HG03060 (cell line): Measurements from ENCODE around the gene ZNF503.

Source experiments
- ATAC-seq: cut with Tn5 transposase; IDR thresholded peaks from one replicate; pipeline ENCODE4 v1.9.1; 2021; ENCODE audit warnings: low read depth, moderate number of reproducible peaks; ENCODE audit not compliant: unreplicated experiment

Gene ZNF503

GRCh38 chr10:75401569-75402485 is at the start of gene ZNF503:
Gene ZNF503 (minus strand): TSS chr10:75401764. CDS start chr10:75401419, 345 bp downstream.
- ATAC-seq: no peak

DNA sequence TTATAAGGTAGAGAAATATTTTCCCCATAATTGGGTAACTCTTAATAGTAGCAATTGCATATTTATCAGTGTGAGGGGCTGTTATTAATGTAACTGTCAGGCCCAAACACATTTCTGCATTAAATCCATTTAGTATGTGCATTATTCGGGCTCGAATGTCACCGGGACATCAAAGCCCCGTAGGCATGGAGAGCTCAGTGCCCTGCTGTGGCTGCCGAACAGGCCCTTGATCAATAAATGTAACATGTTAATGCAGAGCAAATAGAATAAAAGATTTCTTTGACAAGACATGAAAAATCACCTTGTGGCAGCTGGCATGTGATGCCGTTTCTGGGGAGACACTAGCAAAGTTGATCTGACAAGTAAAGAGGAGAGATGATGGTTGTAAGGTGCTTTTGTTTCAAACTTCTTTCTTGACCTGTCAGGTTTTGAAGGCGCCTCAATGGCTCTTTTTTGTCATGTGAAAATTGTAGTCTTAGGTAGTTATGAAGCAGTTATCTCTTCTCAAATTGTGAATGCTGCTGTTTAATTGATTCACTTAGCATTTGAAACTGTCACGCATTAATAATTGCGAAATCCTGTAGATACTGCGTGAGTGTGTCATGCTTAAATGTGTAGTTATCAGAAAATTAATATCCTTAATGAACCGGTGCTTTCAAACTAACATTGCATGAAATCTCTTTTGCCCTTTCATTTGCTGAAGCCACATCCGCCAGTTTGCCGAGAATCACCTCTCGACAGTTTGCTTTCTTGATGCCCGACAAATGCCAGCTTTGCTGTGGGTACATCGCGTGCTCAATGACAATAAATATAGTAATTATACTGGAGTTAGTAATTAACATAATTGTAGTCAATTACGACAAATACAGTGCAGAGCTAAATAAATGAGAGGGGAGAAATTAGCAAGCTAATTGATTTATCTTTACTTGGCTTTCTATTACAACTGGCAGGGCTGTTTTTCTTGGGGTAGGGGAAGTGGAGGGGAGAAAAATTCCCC is 49.4 kb upstream of the ZNF503 start:
- no peak for ATAC-seq

DNA sequence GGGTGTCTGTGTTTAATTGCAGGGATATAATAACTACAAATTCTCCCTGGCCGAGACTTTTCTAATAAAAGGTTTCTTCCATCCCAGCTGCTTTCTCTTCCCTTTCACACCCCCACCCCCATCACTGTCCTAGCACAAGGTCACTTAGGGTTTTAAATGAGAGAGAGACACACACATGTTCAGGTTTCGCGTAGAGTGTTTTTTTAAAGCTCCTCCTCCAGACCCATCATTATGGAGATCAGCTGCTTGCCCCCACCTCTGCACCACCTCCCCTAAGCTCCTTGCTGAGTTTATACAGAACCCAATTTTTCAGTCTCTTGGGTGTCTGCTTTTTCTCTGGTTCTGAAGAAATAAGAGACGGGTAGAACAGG is 48.5 kb upstream of the ZNF503 start:
- ATAC-seq: no peak

- ATAC-seq: no peak
These were observed 48.0 kb upstream of the ZNF503 start for GRCh38 chr10:75449382-75450074.

DNA sequence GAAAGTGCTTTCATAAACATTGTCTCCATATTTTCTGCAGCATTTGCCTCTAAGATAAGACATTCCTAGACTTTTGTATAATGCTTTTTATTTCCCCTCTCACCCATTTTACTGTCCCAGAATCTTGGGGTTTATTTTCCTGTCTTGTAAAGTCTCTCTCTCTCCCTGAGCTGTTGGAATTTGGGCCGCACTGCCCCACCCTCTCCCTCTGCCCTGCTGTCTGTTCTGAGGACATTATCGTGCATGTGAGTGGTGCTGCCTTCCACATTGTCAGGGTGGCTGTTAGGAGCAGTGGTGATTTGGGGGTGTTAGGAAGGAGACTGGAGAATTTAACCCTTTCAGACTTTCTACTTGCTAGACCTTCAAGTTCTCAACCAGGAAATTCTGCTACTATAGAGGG is 46.6 kb upstream of the ZNF503 start:
- no peak for ATAC-seq

DNA sequence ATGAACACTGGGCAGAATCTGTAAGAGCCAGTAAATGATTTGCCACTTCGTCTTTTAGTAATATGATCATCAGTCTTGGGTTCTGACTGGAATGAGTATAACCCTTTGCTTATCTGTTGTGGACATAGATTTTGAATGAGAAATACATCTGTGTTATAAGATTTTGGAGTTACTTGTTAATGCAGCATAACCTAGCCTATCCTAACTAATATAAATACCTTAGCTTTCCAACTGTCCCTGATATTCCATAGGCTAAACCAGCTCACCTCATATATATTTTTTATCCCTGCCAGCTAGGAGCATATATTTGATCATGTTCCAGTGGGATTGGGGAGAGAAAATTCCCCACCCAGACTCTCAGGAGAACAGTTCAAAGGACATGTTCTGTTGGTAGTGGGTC is 44.9 kb upstream of the ZNF503 start:
- ATAC-seq: no peak

GRCh38 chr10:75444781-75445386 is 43.3 kb upstream of the ZNF503 start:
- ATAC-seq: no peak

DNA sequence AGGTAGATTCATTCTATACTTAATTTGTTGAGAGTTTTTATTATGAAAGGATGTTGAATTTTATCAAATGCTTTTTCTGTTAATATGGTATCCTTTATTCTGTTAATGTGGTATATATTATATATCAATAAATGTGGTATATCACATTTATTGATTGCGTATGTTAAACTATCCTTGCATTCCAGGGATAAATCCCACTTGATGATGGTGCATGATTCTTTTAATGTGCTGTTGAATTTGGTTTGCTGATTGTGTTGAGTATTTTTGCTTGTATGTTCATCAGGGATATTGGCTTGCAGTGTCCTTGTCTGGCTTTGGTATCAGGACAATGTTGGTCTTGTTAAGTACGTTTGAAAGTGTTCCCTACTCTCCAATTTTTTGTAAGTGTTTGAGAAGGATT is 41.8 kb upstream of the ZNF503 start:
- no peak for ATAC-seq

DNA sequence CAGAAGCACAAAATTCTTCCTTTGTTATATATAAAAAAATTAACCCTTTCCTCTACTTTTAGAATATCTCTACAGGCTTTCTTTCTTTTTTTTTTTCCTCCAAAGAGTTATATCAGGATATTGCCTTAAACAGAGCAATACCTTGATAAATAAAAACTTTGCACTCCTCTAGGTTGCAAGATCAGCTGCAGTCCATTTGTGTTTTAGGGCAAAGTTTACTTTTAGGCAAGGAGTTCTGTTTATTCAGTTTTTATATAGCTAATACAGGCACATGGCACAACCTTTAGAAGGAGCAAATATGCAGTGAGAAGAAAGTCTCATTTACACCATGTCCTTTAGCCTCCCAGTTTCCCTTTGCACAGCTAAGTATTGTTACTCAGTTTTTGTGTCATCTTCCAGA is 40.1 kb upstream of the ZNF503 start:
- ATAC-seq: no peak

DNA sequence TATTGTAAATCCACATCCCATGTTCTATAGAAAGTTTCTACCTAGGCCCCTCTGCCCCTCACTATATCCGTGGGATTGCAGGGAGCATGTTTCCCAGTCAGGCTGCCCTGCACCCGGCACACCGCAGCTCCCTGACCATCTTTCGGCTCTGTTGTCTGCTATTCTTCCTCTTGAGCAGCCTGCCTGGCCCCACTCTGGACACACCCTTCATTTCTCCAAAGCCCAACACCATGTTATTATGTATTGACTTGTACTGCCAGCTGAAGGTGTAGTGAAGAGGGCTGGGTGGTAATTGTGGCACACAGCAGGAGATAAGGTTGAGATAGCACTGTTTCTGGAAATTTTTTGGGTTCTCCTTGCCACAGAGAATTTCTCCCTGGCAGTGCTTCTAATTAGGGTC is 39.6 kb upstream of the ZNF503 start:
- no peak for ATAC-seq

GRCh38 chr10:75440271-75440793 is 38.8 kb upstream of the ZNF503 start:
- no peak for ATAC-seq

GRCh38 chr10:75439811-75440210 is 38.2 kb upstream of the ZNF503 start:
- no peak for ATAC-seq

DNA sequence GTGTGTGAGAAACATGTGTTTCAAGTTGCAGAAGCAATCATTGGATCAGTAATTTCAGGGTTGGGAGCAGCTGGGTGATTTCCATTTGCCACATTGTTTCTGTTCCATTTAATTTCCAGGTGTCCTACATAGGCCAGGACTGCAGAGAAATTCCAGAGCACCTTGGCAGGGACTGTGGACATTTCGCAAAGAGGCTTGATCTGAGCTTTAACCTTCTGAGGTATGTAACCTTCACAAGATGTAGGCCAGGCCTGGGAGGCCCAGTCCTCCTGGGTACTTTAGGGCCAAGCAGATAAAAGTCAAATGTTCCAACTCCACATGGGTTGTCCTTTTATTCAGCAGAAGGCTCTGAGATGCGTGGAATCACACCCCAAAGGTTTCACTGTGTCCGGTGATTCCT is 36.7 kb upstream of the ZNF503 start:
- no peak for ATAC-seq

DNA sequence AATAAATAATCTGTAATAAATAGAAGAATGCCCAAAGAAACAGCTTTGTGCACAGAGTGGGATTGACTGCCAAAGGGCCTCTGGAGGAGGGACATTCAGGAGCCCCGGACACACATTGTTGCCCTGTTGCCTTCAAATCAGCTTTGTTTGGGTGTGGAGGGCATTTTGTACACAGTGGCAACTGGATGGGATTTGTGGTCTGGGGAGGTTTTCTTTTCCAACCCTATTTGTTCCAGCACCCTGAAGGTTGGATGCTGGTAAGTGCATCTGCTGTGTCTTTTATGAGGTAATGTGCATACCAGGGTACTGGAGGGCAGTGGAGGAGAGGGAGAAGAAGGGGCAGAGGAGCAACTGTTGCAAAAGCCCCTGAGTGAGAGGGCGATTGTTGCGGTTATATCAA is 36.1 kb upstream of the ZNF503 start:
- no peak for ATAC-seq

- no peak for ATAC-seq
These were observed 35.3 kb upstream of the ZNF503 start for GRCh38 chr10:75436896-75437295.

GRCh38 chr10:75435291-75435690 is 33.7 kb upstream of the ZNF503 start:
- no peak for ATAC-seq

DNA sequence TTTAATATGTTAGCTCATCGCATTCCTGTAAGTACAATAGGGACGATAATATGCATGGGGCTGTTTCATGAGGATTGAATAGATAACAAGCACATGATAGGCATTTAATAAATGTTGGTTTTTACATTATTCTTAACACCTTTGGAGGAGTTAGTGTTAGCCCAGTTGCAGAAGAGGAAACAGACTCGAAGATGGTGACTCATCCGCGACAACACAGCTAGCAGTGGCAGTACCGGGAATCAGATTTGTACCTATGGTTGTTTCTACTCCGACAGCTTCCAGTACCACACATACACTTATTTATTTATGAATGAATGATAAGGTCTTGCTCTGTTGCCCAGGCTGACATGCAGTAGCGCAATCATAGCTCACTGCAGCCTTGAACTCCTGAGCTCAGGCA is 32.7 kb upstream of the ZNF503 start:
- ATAC-seq: no peak

DNA sequence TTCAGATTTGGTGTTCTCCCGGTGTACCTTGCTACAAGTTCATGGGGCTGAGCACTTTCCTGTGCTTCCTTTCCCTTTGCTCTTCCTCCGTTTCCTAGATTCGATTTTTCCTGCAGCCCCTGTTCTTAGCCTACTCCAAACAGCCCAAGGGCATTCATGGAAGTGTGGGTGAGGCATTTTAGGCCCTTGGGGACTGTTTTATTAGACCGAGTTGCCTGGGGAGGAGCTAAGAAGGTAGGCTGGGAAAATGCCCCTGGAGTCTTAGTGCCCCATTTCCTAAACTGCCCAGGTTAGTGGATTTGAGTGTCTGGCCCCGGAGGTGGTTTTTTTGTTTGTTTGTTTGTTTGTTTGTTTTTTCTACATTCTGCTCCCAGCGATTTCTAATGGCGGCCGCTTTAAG is 31.7 kb upstream of the ZNF503 start:
- ATAC-seq: no peak

GRCh38 chr10:75432763-75433162 is 31.2 kb upstream of the ZNF503 start:
- no peak for ATAC-seq

DNA sequence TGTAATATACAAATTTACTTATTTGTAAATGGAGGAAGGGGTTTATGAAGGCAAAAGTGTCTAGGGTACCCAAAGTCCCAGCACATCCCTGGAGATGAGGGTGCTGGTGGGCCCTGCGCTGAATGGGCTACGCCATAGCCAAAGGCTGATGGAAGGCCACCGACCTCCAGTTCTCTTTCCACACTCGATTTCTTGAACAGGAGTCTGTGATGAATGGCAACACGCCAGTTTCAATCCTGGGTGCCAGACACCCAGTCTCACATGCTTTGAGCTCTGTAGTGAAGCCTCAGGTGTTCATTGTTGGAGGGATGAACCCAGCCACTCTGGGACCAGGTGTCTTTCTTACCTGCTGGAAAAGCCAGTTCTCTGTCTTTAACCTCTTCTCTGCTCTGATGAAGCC is 30.6 kb upstream of the ZNF503 start:
- no peak for ATAC-seq
